ENCODE measurements around the gene CAPN10.
A peak's percentile ranks its signal among the peaks of the same experiment; 100 is the strongest.

Gene CAPN10

GRCh38 chr2:240626531-240627300 is 40.2 kb downstream of the CAPN10 start:
- DNase-seq, result no peak

- DNase-seq, result no peak
These were observed 41.4 kb downstream of the CAPN10 start for GRCh38 chr2:240627736-240628506.

DNA sequence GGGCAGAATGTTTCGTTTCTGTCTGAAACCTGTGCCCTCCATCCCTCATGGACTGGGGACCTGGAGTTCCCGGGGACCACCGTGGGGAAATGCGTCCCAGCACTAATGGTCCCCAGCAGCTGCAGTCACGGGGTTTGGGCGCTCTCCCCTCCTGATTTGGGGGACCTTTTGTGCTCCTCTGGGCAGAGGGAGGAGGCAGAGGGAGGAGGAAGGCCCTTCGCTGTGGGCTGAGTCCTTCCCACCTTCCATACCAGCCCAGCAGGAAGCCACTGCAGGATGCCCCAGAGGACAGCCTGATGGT is 41.9 kb downstream of the CAPN10 start:
- no peak for DNase-seq

DNA sequence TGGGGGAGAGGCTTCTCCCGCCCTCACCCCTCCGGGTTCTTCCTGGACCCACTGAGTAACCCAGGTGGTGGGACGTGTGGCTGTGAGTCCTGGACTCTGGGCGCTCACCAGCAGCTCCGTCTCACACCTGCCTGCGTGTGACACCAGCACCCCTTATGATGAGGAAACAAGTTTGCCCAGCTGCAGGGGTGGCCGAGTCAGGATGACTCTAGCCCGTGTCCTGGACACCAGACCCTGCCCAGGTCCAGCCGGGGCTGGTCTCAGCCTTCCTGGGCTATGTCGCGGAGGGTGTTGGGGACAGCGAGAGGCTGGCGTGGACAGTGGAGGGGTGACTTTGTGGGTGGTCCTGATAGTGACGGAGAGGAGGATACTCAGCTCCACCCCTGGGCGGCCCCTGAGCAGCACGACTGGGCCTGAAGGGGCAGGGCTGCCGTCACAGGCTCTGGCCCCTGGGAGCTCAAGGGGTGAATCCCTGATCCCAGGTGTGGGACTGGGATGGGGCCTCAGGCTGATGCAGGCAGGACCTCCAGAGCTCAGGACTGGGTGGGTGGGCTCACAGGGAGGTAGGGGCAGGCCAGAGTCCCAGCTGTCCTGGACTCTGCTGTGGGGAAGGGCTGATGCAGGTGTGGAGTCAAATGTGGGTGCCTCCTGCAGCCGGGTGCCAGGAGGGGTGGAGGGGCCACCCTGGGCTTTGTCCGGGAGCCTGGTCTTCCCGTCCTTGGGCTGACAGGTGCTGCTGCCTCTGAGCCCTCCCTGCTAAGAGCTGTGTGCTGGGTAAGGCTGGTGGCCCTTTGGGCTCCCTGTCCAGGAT is 42.5 kb downstream of the CAPN10 start:
- no peak for DNase-seq

- no peak for DNase-seq
These were observed 43.1 kb downstream of the CAPN10 start for GRCh38 chr2:240629619-240629967.

DNA sequence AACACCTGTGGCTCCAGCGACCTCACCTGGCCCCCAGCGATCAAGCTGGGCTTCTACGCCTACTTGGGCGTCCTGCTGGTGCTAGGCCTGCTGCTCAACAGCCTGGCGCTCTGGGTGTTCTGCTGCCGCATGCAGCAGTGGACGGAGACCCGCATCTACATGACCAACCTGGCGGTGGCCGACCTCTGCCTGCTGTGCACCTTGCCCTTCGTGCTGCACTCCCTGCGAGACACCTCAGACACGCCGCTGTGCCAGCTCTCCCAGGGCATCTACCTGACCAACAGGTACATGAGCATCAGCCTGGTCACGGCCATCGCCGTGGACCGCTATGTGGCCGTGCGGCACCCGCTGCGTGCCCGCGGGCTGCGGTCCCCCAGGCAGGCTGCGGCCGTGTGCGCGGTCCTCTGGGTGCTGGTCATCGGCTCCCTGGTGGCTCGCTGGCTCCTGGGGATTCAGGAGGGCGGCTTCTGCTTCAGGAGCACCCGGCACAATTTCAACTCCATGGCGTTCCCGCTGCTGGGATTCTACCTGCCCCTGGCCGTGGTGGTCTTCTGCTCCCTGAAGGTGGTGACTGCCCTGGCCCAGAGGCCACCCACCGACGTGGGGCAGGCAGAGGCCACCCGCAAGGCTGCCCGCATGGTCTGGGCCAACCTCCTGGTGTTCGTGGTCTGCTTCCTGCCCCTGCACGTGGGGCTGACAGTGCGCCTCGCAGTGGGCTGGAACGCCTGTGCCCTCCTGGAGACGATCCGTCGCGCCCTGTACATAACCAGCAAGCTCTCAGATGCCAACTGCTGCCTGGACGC is 43.6 kb downstream of the CAPN10 start:
- DNase-seq, result no peak

DNA sequence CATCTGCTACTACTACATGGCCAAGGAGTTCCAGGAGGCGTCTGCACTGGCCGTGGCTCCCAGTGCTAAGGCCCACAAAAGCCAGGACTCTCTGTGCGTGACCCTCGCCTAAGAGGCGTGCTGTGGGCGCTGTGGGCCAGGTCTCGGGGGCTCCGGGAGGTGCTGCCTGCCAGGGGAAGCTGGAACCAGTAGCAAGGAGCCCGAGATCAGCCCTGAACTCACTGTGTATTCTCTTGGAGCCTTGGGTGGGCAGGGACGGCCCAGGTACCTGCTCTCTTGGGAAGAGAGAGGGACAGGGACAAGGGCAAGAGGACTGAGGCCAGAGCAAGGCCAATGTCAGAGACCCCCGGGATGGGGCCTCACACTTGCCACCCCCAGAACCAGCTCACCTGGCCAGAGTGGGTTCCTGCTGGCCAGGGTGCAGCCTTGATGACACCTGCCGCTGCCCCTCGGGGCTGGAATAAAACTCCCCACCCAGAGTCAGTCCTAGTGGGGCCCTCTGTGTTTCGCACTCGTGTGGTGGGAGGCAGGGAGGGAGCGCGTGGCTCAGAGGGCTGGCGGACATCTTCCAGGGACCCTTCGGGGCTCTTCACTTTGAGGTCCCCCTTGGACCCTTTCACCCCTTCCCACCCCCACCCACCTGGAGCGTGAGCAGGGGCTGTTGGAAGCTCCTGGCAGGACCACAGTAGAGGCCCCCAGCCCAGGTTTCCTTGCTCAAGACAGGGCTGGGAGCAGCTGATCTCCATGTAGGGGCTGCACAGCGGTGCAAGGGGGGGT is 44.4 kb downstream of the CAPN10 start:
- no peak for DNase-seq

- no peak for DNase-seq
These were observed 45.2 kb downstream of the CAPN10 start for GRCh38 chr2:240631548-240632305.

DNA sequence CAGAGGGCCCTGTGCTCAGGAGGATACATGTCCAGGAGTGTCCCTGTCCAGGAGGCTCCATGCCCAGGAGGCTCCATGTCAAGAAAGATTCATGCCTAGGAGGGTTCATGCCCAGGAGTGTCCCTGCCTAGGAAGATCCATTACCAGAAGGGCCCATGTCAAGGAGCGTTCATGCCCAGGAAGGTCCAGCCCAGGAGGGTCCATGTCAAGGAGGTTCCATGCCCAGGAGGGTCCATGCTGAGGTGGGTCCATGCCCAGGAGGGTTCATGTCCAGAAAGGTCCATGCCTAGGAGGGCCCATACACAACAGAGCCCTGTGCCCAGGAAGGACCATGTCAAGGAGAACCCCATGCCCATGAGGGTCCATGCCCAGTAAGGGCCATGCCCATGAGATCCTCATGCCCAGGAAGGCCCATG is 45.8 kb downstream of the CAPN10 start:
- DNase-seq, result no peak

- no peak for DNase-seq
These were observed 48.8 kb downstream of the CAPN10 start for GRCh38 chr2:240635121-240635997.

DNA sequence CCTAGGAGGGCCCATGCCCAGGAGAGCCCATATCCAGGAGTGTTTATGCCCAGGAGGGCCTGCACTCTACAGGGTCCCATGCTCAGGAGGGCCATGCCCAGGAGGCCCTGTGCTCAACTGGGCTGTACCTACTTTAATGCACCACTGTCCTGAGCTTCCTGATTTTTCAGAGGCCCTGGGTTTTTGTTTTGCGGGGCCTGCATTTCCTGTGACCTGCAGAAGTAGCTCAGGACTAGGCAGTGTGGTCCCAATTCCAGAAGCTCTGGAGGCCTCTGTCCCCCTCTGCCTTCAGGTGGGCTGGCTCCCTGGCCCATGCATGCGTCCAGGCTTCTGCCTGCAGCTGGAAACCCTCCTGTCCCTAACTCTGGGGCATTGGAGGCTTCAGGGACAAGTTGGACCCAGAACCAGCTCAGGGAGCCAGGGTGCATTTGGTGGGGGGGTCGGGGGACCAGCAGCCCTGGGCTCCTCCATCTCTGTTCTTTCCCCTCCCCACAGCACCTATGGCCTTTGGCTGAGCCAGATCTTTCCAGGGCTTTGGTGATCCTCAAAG is 49.5 kb downstream of the CAPN10 start:
- no peak for DNase-seq

DNA sequence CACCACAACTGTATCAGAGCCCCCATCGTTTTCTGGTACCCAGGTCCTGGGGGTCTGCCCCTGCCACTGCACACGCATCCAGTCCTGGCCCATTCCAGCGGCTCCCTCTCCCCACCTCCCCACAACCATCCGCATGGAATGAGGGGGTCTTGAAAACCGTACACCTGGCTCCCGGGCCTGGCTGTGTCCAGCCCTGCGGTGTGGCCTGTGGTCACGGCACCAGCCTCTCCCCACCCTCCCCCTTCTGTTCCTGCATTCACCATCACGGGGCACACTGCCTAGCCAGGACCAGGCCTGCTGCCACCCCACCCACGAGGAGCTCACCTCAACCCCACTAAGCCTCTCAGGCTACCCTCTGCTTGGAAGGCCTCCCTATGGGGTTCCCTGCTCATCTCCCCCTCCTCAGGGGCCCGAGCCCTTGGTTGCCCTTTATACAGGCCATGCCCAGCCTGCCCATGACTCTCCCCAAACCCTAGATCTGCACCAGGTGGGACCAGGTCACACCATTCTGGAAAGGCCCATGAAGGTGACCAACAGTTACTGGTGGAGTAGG is 50.1 kb downstream of the CAPN10 start:
- no peak for DNase-seq

- DNase-seq, result no peak
These were observed 50.8 kb downstream of the CAPN10 start for GRCh38 chr2:240637116-240637900.

DNA sequence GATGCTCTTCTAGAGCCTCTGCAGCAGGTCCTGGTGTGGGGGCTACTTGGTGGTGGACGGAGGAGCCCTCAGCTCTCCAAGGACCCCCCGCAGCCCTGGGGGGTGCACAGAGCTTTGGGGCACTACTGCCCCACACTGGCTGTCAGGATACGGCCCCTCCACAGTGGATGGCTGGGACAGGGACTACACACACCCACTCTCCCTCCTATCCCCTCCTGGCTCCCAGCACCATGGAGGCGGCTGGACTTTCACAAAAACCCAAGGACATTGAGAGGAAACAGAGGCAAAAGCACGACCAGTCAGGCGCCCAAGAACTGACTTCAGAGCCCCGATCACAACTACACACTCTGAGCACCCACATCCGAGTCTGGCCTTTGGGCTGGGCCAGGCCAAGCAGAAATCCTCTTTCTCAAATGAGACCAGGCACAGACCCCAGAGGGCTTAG is 51.4 kb downstream of the CAPN10 start:
- no peak for DNase-seq

- DNase-seq, result no peak
These were observed 52.1 kb downstream of the CAPN10 start for GRCh38 chr2:240638512-240639160.

GRCh38 chr2:240639566-240639965 is 53.0 kb downstream of the CAPN10 start:
- no peak for DNase-seq

GRCh38 chr2:240640939-240641338 is 54.4 kb downstream of the CAPN10 start:
- peak; percentile 5 for DNase-seq

Data from DMS 273 treated with DMSO at 0.1 percent for 48 hours (cell line).